Effector CD4-positive, alpha-beta T cell (primary cell): ENCODE data around the gene GSDMA.

Source experiments
- DNase-seq: peaks from one replicate; pipeline ENCODE4 v3.0.0-alpha.2; 2020
- total RNA-seq: gene quantifications from one replicate; lab custom pipeline; 2026; lab: John Stamatoyannopoulos, UW

Gene GSDMA
- total RNA-seq: 3.4 reads per million, percentile 13 among the genes with 10 or more reads in this experiment

GRCh38 chr17:39962642-39963220 is at the start of gene GSDMA:
Gene GSDMA, plus strand, starts transcription at chr17:39963004. Its CDS starts 2,684 bp downstream, at chr17:39965688.
- no peak for DNase-seq

GRCh38 chr17:39913989-39914388 is 48.8 kb upstream of the GSDMA start:
- DNase-seq: no peak

- no peak for DNase-seq
Measured at GRCh38 chr17:39915559-39915958, 47.2 kb upstream of the GSDMA start.

DNA sequence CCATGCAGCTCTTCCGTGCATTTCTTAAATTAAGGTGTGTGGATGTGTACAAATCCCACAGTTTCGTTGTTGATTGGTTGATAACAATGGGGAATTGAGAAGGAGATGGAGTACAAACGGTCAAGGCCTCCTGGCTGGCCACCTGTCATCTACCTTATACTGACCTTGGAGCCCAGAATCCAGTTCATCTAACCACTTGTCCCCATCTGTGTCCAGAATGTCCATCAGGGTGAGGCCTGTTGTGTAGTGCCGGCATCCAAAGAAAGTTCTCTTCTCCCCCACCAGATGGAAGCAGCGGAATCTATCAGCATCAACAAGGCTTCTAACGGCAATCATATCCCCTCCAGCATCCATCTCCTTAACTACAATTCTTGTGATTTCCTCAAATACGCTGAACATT is 45.9 kb upstream of the GSDMA start:
- DNase-seq: no peak

DNA sequence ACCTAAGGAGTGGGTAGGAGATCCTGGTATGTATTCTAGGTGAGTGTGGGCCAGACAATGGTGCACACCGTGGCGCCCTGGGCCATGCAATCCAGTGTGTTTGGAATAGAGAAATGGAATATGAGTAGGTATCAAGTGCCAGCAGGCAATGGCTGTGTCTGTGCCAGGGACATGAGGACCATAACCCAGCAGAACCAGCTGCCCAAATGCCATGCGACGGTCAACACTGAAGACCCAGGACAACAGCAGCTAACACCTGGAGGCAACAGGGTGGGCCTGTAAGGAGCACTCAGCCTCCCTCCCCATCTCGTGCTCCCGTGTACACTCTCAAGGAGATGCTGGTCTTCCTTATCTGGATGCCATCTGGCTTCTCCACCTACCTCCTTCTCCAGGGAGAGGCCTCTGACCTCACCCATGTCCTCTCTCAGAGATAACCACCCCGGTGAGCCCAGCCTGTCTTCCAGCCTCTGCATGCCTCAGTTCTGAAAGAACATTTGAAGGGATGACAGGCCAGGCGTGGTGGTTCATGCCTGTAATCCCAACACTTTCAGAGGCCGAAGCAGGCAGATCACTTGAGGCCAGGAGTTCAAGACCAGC is 43.6 kb upstream of the GSDMA start:
- no peak for DNase-seq

DNA sequence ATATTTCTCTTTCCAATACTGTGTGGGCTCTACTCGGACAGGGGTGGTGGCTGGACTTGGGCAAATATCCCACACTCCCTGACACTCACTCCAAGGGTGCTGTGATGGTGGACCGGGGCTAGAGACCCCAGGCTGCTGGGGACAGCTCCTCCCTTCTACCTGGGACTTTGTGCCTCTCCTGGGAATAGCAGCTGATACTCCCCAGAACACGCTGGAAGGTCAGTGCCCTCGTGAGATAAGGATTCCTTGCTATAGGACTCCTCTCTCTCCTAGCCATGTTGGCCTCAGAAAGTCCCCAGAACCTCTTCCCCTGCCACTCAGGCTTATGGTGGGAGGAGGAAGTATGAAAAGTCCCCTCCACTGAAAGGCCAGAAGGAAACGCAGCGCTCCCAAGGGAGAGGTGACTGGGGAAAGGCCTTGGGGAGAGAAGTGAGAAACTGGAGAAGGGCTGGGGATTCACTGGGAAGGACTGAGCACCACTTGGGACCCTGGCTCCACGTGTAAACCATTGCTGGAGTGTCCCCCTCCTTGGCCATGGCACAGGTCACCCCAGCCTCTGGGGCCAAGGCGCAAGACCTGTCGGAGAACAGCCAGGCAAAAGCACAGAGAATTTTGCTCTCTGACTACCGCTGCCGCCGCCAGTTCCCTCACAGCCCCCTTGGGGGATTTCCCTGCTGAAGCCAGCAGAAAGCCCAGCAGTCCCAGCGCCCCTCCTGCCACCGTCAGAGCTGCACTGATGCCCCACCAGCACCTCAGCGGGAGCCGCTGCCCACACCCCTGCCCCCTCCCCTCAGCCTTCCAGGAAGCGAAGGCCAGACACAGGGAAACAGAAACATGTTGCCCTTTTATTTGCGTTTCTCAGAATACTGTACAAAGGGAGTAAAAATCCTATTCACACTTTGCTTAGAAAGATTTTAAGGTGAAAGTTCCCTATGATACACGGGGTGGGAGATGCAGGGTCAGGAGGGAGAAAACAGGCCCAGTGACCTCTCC is 42.3 kb upstream of the GSDMA start:
- DNase-seq: no peak

DNA sequence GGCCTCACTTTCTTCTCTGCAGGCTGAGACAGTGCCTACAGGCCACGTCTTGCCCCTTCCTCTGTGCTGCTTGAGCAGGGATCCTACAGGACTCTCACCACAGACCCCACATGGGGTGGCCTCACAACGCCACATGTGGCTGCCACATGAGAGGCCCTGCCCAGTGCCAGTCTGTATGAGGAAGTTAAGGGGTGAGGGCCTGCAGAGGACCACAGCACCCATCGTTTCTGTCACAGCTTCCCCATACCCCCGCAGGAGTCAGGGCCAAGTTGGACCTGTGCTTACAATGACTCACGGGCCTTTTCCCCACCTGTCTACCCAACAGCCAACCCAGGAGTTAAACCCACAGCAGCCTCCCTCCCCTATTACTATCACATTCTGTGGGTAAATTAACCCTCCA is 41.5 kb upstream of the GSDMA start:
- DNase-seq: no peak

- DNase-seq: no peak
Measured at GRCh38 chr17:39922006-39922405, 40.8 kb upstream of the GSDMA start.

DNA sequence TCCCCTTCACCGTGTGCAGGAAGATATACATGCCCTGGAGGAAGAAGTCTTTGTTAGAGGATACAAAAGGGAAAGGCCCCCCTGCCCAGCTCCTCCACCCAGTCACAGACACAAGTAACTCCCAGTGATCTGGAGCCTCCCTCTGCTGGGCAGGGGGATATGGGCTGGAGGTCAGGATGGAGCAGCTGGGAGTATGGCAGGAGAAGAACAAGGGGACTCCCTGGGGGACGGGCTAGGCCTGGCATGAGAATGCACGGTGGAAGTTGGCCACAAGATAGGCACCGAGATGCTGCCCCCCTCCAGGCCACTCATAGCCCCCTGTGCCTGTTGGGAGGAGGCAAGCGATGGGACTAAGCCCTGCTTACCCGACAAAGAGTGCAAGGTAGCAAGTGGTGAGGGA is 39.6 kb upstream of the GSDMA start:
- no peak for DNase-seq

GRCh38 chr17:39923836-39924690 is 38.7 kb upstream of the GSDMA start:
- DNase-seq: no peak

- no peak for DNase-seq
Measured at GRCh38 chr17:39924691-39925055, 38.1 kb upstream of the GSDMA start.

DNA sequence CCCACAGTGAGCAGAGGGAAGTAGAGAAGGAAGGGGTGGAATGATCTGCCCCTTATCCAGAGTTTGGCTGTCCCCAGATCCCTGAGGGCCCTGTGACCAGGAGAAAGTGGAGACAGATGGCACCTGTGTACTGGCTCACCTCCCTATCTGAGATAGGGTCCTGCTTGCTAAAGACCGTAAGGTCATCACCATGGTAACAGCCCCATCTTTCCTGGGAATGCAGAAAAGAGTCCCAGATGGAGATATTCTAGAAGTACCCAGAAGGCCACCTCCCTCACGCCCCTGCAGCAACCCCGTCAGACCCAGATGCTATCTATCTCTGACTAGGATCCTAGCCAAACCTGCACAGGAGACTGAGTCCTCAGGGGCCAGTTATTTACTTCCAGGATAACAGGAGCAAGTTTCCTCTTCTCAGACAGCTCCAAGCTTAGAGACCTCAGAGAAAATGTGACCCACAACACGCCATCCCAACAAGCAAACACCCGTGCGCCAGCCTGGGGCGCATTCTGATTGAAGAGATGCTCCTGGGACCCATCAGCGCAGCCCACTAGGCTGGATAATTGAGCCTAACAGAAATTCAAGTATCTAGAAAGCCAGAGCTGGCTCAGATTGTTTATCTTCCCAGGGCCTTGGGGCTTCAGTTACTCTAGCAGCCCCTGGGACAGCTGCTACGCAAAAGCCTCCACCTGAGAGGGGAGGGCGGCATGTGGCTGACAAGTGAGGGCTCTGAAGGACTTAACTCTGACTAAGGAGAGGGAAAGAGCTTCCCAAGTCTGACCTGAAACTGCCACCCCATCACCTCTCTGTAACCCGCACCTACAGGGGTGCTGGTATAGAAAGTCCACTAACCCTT is 37.3 kb upstream of the GSDMA start:
- DNase-seq: no peak

- DNase-seq: no peak
Measured at GRCh38 chr17:39926135-39926587, 36.6 kb upstream of the GSDMA start.

- DNase-seq: peak; percentile 47
Measured at GRCh38 chr17:39926588-39927100, 36.2 kb upstream of the GSDMA start.

DNA sequence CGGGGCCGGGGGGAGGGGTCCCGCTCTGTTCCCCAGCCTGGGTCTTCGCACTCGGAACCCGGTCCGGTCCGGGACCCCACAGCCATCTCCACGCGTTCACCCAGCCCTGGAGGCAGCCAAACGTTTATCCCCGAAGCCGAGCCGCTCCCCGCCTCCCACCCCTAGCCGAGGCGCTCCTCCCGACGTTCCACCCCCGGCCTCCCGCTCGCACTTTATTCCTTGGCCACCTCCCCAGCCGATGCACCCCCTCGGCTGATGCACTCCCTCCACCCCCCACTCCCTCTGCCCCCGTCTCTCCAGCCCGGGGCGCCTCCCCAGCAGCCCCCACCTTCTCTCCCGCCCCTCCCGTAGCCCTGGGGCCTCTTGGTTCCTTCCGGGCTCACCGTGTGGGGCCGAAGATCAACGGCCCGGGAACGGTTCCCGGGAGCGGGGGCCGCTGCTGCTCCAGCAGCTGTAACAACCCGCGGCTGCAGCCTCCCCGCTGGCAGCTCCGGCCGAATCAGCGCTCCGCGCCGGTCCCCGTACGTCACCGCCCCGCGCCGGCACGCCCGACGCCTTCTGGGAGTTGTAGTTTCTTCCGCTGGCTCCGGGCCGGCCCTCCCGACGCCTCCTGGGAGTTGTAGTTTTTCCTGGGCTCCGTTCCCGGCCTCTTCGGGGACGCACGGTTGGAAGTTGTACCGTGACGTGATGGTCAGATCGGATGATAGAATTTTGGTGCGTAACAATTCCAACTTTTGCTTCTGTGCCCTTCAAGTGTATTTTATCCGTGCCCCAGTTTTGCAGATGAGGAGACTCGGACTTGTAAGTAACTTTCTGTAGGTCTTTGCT is 35.5 kb upstream of the GSDMA start, which contains the start of the genes LRRC3C and ORMDL3:
Gene LRRC3C, plus strand, starts transcription at position 632 of the 828 bp plus-strand sequence. CDS start 13,792 bp downstream, outside the sequence.
Gene ORMDL3, minus strand, starts transcription at position 501 of the 828 bp plus-strand sequence. CDS start 3,398 bp downstream, outside the sequence.
- DNase-seq: peak; percentile 86

DNA sequence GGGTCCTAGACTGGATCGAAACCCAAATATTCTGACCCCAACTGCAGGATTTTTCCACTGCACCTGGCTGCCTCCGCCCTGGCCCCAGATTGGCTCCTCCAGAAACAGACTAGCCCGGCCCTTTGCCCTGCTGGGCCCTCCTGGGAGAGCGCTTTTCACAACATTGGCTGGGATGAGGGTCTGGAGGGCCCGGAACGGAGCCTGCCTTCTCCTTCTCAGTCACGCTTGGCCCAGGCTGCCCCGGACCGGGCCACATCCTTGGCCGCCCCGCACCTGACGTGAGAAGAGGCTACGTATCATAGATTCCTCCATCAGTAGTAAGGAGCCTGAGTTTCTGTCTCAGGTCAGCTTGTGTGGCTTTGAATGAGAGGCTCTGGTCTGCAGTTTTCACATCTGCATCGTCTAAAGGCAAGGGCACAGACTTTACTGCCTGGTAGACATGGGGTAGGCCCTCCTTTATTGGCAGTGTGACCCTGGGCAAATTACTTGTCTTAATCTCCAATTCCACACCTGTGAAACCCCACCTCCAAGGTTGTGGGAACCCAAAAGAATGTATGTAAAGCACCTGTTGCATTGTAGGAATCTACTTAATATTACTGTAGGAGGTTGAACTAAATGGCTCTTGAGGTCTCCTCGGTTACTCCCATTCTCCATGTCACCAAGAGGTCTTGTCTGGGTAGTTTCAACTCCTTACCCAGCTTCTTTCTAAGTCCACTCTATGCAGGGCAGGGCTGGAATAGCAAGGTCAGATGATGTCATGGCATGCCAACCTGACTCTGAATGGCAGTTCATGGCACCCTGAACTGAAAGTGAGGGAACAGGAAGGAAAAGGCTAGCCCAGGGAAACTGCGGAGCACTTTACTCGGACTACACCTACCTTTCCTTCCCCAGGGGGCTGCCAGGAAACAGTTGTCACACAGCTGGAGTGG is 34.6 kb upstream of the GSDMA start:
- DNase-seq: no peak

GRCh38 chr17:39928858-39929645 is 33.8 kb upstream of the GSDMA start:
- no peak for DNase-seq
